Measurements from ENCODE around the gene PARP12. TPM values are rescaled to one million over a fixed set of nuclear protein-coding genes. Genes with fewer than 3 reads are reported as not detected.

Gene PARP12
- total and polyA plus RNA-seq, 5 donors from 2014 or later: 30.1 to 258 (median 64.1) TPM

- no peak overlapping the region for H3K4me3 Mint-ChIP-seq
- no peaks in the 10 kb centered on the region for H3K9me3 ChIP-seq (ENCODE audit: control insufficient read depth in 2 of 2, low read length in 2 of 2)
These were observed 69.2 kb downstream of the PARP12 start for GRCh38 chr7:139993592-139993991.

GRCh38 chr7:139993169-139993568 lies 69.6 kb downstream of the PARP12 start:
- Mint-ChIP-seq H3K27me3 (no peaks in the 10 kb centered on the region), H3K9me3 (no peaks in the 10 kb centered on the region), H3K4me1 (no peaks in the 10 kb centered on the region), H3K27ac (no peak overlapping the region), H3K4me3 (no peak overlapping the region), H3K36me3 (no peaks in the 10 kb centered on the region)
- no peak for ATAC-seq (ENCODE audit: low read depth in 2 of 2)
- Histone ChIP-seq H3K4me1 (ENCODE audit: control insufficient read depth, insufficient read depth, low read length, poor library complexity, severe bottlenecking) (no peaks in the 10 kb centered on the region), H3K27me3 (ENCODE audit: control insufficient read depth, insufficient read depth, low read length) (no peaks in the 10 kb centered on the region), H3K36me3 (ENCODE audit: control insufficient read depth, insufficient read depth, low read length) (no peaks in the 10 kb centered on the region), H3K9me3 (ENCODE audit: control insufficient read depth in 2 of 2, low read length in 2 of 2) (no peaks in the 10 kb centered on the region), H3K4me3 (ENCODE audit: low read depth, low read length) (no peak overlapping the region), H3K27ac (ENCODE audit: insufficient read depth, low read length, poor library complexity, severe bottlenecking) (no peak overlapping the region)
- no peak for DNase-seq

More at GRCh38 chr7:139993592-139993991, 69.2 kb downstream of the PARP12 start:
- Histone ChIP-seq H3K4me1 (ENCODE audit: control insufficient read depth, insufficient read depth, low read length, poor library complexity, severe bottlenecking) (no peaks in the 10 kb centered on the region), H3K27ac (ENCODE audit: insufficient read depth, low read length, poor library complexity, severe bottlenecking) (no peak overlapping the region), H3K4me3 (ENCODE audit: low read depth, low read length) (no peak overlapping the region), H3K36me3 (ENCODE audit: control insufficient read depth, insufficient read depth, low read length) (no peaks in the 10 kb centered on the region), H3K27me3 (ENCODE audit: control insufficient read depth, insufficient read depth, low read length) (no peaks in the 10 kb centered on the region)
- Mint-ChIP-seq H3K4me1 (no peaks in the 10 kb centered on the region), H3K9me3 (no peaks in the 10 kb centered on the region), H3K27me3 (no peaks in the 10 kb centered on the region), H3K27ac (no peak overlapping the region), H3K36me3 (no peaks in the 10 kb centered on the region)
- no peak for ATAC-seq (ENCODE audit: low read depth in 2 of 2)
- no peak for DNase-seq

DNA sequence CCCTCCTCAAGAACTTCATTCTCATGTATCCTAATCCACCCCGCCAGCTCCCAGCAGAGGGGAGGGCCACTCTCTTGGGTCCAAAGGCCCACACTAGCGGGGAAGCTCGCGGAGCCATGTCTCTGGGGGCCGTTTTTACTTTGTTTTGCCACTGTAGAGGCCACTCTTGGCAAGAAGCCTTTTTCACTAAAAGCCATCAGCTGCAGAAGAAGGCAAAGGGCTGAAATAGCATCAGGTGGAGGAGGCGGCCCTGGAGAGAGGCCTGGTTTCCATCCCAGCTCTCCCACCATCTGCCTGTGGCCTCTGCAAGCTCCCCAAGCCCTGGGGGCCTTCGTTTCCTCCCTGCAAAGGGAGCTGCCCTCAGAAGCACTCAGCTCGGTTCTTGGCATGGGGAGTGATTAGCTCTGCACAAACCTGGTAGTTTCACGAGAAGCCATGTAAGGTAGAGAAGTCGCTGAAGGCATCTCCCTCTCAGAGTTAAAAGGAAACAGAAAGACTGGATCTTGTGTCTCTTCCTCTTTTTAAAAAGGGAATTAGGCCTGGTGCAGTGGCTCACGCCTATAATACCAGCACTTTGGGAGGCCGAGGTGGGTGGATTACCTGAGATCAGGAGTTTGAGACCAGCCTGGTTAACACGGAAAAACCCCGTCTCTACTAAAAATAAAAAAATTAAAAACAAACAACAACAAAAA lies 70.3 kb downstream of the PARP12 start:
- Histone ChIP-seq H3K9me3 (ENCODE audit: control insufficient read depth in 2 of 2, low read length in 2 of 2) (no peaks in the 10 kb centered on the region), H3K27ac (ENCODE audit: insufficient read depth, low read length, poor library complexity, severe bottlenecking) (no peak overlapping the region), H3K4me1 (ENCODE audit: control insufficient read depth, insufficient read depth, low read length, poor library complexity, severe bottlenecking) (no peaks in the 10 kb centered on the region), H3K36me3 (ENCODE audit: control insufficient read depth, insufficient read depth, low read length) (no peaks in the 10 kb centered on the region), H3K4me3 (ENCODE audit: low read depth, low read length) (no peak overlapping the region), H3K27me3 (ENCODE audit: control insufficient read depth, insufficient read depth, low read length) (no peaks in the 10 kb centered on the region)
- no peak overlapping the region for H3K27ac Mint-ChIP-seq
- peaks cover 0 to under 1% (median 0%) of the 10 kb centered on the region in 7 donors for H3K9me3 Mint-ChIP-seq
- H3K36me3 Mint-ChIP-seq: no peaks in the 10 kb centered on the region
- no peaks in the 10 kb centered on the region for H3K27me3 Mint-ChIP-seq
- ATAC-seq (ENCODE audit: low read depth in 2 of 2) (no peak), DNase-seq (no peak)
- H3K4me1 Mint-ChIP-seq: no peaks in the 10 kb centered on the region
- no peak overlapping the region for H3K4me3 Mint-ChIP-seq

DNA sequence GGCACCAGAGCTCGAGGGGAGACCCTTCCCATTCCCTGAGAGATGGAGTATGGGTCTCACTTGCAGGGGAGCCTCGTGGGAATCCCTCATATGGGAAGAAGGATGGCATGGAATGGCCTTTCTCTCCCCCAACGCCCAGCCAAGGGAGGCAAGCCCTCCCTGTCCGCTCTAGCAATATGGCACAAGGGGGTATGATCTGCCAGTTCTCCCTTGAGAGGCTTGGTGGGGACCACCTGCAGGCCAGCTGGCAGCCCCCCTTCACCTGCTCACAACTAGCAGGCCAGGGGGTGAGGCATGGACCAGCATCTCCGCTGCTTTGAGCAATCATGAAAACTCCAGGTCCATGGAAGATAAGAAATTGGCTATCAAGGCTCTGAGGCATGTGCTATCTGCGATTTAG lies 70.8 kb downstream of the PARP12 start:
- no peak overlapping the region for H3K4me3 Mint-ChIP-seq
- no peak overlapping the region for H3K27ac ChIP-seq (ENCODE audit: insufficient read depth, low read length, poor library complexity, severe bottlenecking)
- no peaks in the 10 kb centered on the region for H3K9me3 ChIP-seq (ENCODE audit: control insufficient read depth in 2 of 2, low read length in 2 of 2)
- H3K36me3 ChIP-seq (ENCODE audit: control insufficient read depth, insufficient read depth, low read length): no peaks in the 10 kb centered on the region
- ATAC-seq (ENCODE audit: low read depth in 2 of 2) (no peak), DNase-seq (no peak)
- H3K36me3 Mint-ChIP-seq: no peaks in the 10 kb centered on the region
- H3K27me3 ChIP-seq (ENCODE audit: control insufficient read depth, insufficient read depth, low read length): no peaks in the 10 kb centered on the region
- no peaks in the 10 kb centered on the region for H3K4me1 Mint-ChIP-seq
- peaks cover 0 to 1% (median 0%) of the 10 kb centered on the region in 7 donors for H3K9me3 Mint-ChIP-seq
- H3K4me1 ChIP-seq (ENCODE audit: control insufficient read depth, insufficient read depth, low read length, poor library complexity, severe bottlenecking): no peaks in the 10 kb centered on the region
- H3K4me3 ChIP-seq (ENCODE audit: low read depth, low read length): no peak overlapping the region
- H3K27ac Mint-ChIP-seq: no peak overlapping the region
- H3K27me3 Mint-ChIP-seq: no peaks in the 10 kb centered on the region

DNA sequence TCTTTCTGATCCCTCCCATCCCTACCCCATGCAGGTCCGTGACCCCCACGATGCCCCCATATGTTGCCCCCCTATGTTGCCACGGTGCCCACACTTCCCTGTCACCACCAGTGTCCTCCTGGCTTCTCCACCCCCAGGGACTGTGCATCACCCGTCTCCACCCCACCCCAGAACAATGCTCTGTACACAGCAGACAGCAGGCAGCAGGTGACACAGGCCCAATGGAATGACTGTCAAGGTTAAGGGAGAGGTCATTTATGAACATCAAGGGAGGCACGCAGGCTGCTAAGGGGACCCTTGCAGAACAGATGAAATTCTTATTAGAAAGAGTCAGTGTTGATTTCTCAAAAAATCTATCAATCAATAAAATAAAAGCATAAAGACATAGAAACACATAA lies 71.5 kb downstream of the PARP12 start:
- no peak for DNase-seq

DNA sequence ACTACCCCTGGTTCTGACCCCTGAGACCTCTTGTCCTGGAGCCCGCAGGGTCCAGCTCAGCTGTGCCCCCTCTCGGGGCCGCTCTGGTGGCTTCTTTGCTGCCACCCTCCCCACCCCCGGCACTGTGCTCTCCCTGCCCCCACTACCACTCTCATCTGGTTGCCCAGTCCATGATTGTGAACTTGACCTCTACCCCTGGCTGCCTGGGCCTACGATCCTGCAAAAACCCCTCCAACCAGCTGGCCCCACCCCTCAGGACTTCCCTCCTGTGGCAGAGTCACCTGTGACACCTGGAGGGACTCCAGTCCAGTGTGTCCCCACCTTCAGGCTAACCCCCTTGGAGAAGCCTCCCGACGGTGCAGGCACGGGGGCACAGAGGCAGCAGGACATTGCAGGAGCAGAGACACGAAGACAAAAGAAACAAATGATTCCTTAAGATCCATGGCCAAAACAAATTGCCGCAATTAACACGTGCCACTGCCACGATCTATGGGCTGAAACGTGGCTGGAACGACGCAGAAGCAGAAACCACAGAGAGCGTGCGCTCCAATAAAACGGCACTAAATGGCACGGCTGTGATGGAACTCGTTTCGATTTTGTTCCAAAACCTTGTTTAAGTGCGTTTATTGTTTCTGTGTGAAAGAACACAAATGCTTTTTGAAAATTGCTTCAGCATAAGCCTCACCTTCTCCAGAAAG lies 72.0 kb downstream of the PARP12 start:
- Histone ChIP-seq H3K36me3 (ENCODE audit: control insufficient read depth, insufficient read depth, low read length) (no peaks in the 10 kb centered on the region), H3K4me3 (ENCODE audit: low read depth, low read length) (no peak overlapping the region), H3K9me3 (ENCODE audit: control insufficient read depth in 2 of 2, low read length in 2 of 2) (no peaks in the 10 kb centered on the region), H3K27me3 (ENCODE audit: control insufficient read depth, insufficient read depth, low read length) (no peaks in the 10 kb centered on the region), H3K4me1 (ENCODE audit: control insufficient read depth, insufficient read depth, low read length, poor library complexity, severe bottlenecking) (no peaks in the 10 kb centered on the region), H3K27ac (ENCODE audit: insufficient read depth, low read length, poor library complexity, severe bottlenecking) (no peak overlapping the region)
- H3K27me3 Mint-ChIP-seq: no peaks in the 10 kb centered on the region
- ATAC-seq (ENCODE audit: low read depth in 2 of 2) (no peak), DNase-seq (no peak)
- H3K4me1 Mint-ChIP-seq: no peaks in the 10 kb centered on the region
- H3K27ac Mint-ChIP-seq: no peak overlapping the region
- no peak overlapping the region for H3K4me3 Mint-ChIP-seq
- H3K36me3 Mint-ChIP-seq: no peaks in the 10 kb centered on the region
- peaks cover 0 to 1% (median 0%) of the 10 kb centered on the region in 7 donors for H3K9me3 Mint-ChIP-seq

More for the DNA sequence above, 71.5 kb downstream of the PARP12 start:
- Histone ChIP-seq H3K27ac (ENCODE audit: insufficient read depth, low read length, poor library complexity, severe bottlenecking) (no peak overlapping the region), H3K27me3 (ENCODE audit: control insufficient read depth, insufficient read depth, low read length) (no peaks in the 10 kb centered on the region), H3K4me3 (ENCODE audit: low read depth, low read length) (no peak overlapping the region), H3K4me1 (ENCODE audit: control insufficient read depth, insufficient read depth, low read length, poor library complexity, severe bottlenecking) (no peaks in the 10 kb centered on the region), H3K36me3 (ENCODE audit: control insufficient read depth, insufficient read depth, low read length) (no peaks in the 10 kb centered on the region), H3K9me3 (ENCODE audit: control insufficient read depth in 2 of 2, low read length in 2 of 2) (no peaks in the 10 kb centered on the region)
- Mint-ChIP-seq H3K27ac (no peak overlapping the region), H3K36me3 (no peaks in the 10 kb centered on the region), H3K4me1 (no peaks in the 10 kb centered on the region), H3K9me3 (peaks cover 0 to 1% (median 0%) of the 10 kb centered on the region in 7 donors), H3K27me3 (no peaks in the 10 kb centered on the region), H3K4me3 (no peak overlapping the region)
- ATAC-seq (ENCODE audit: low read depth in 2 of 2): no peak

- Mint-ChIP-seq H3K4me1 (no peaks in the 10 kb centered on the region), H3K36me3 (no peaks in the 10 kb centered on the region), H3K27ac (peak overlapping the region in 2 of 3 donors; percentile 21 to 27), H3K27me3 (no peaks in the 10 kb centered on the region), H3K9me3 (peaks cover 0 to 1% (median 0%) of the 10 kb centered on the region in 7 donors), H3K4me3 (no peak overlapping the region)
- H3K27ac ChIP-seq (ENCODE audit: insufficient read depth, low read length, poor library complexity, severe bottlenecking): no peak overlapping the region
- ATAC-seq (ENCODE audit: low read depth in 2 of 2) (no peak), DNase-seq (no peak)
- H3K9me3 ChIP-seq (ENCODE audit: control insufficient read depth in 2 of 2, low read length in 2 of 2): no peaks in the 10 kb centered on the region
- no peak overlapping the region for H3K4me3 ChIP-seq (ENCODE audit: low read depth, low read length)
- H3K4me1 ChIP-seq (ENCODE audit: control insufficient read depth, insufficient read depth, low read length, poor library complexity, severe bottlenecking): no peaks in the 10 kb centered on the region
- H3K36me3 ChIP-seq (ENCODE audit: control insufficient read depth, insufficient read depth, low read length): no peaks in the 10 kb centered on the region
- no peaks in the 10 kb centered on the region for H3K27me3 ChIP-seq (ENCODE audit: control insufficient read depth, insufficient read depth, low read length)
These were observed 72.6 kb downstream of the PARP12 start for GRCh38 chr7:139990142-139990535.

Measured in CD4-positive, CD25-positive, alpha-beta regulatory T cell (primary cell).